GM12864 (cell line): ENCODE results near the gene GALNT16.

ENCODE experiments used
- DNase-seq: peaks from one replicate; pipeline ENCODE4 v3.0.0-alpha.2; 2011; ENCODE audit warnings: low read depth
- H3K4me3 ChIP-seq: 2 replicates; pipeline ENCODE4 v1.5.1; 2011; ENCODE audit warnings: mild to moderate bottlenecking, low read depth, low read length, control low read depth
- TF ChIP-seq, protein P1 (sequence below): IDR thresholded peaks from 2 replicates; pipeline ENCODE4 v1.5.1; 2011; ENCODE audit warnings: low read depth, mild to moderate bottlenecking, moderate library complexity, low read length, control low read depth, inconsistent platforms; ENCODE audit errors: missing control alignments

The GALNT16 gene

DNA sequence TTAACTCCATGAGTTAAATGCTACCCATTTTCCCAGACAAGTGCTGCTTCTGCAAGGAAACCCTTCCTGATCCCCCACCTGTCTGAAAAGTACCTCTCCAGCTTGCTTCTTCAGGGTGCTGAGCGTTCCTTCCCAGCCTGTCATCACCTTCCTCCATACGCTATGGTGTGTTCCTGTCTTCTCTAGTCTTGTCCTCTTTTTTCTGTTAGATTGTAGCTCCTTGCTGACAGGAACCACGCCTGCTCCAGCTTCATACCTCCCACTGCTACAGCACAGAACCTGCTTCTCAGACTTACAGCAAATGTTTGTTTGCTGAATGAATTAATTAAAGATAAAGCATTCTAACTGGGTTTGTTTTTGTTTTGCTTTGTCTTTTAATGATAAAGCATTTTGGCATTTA lies 99.0 kb downstream of the GALNT16 start:
- no peak for DNase-seq
- H3K4me3 ChIP-seq, result no peak overlapping the region
- TF ChIP-seq, protein P1, sequence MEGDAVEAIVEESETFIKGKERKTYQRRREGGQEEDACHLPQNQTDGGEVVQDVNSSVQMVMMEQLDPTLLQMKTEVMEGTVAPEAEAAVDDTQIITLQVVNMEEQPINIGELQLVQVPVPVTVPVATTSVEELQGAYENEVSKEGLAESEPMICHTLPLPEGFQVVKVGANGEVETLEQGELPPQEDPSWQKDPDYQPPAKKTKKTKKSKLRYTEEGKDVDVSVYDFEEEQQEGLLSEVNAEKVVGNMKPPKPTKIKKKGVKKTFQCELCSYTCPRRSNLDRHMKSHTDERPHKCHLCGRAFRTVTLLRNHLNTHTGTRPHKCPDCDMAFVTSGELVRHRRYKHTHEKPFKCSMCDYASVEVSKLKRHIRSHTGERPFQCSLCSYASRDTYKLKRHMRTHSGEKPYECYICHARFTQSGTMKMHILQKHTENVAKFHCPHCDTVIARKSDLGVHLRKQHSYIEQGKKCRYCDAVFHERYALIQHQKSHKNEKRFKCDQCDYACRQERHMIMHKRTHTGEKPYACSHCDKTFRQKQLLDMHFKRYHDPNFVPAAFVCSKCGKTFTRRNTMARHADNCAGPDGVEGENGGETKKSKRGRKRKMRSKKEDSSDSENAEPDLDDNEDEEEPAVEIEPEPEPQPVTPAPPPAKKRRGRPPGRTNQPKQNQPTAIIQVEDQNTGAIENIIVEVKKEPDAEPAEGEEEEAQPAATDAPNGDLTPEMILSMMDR, result no peak

DNA sequence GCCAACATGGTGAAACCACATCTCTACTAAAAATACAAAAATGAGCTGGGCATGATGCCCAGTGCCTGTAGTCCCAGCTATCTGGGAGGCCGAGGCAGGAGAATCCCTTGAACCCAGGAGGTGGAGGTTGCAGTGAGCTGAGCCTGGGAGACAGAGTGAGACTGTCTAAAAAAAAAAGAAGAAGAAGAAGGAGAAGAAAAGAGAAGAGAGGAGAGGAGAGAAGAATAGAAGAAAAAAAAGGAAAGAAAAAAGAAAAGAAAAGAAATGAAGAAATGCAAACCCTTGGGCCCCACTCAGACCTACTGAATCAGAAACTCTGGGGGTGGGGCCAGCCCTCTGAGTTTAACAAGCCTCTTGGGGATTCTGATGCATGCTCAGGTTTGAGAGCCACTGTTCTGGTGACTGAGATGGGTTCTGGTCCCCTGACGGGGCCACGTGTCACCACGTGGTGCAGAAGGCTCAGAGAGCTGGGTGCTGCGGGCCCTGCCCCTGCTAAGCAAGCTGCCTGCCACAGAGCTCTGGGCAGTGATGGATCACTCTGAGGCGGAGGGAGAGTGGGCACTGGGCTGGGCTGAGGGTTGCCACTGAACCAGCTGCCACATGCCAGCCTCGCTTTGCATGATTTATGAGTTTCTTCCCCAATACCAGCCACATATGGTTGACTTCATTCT lies 100.6 kb downstream of the GALNT16 start:
- no peak for DNase-seq
- H3K4me3 ChIP-seq, result no peak overlapping the region
- TF ChIP-seq, protein P1, result no peak

DNA sequence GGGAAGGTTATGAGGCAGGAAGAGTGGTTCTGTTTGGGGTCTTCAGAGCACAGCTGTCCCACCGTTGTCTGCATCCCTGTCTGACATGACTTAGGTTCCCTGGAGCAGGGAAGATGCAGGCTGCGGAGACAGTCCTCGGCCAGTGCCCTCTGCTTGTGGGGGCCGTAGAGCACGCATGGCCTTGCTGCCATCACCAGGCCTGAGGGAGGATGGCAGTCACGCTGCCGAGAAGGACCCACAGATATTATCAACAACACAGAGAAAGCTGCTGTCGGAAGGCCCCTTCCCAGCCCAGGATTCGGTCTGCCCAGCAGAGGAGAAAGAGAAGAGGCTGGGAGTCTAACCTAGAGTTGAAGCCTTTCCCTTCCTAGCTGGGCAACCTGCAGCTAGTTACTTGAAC lies 103.1 kb downstream of the GALNT16 start:
- DNase-seq, result no peak
- TF ChIP-seq, protein P1, result peak; percentile 39
- no peak overlapping the region for H3K4me3 ChIP-seq

DNA sequence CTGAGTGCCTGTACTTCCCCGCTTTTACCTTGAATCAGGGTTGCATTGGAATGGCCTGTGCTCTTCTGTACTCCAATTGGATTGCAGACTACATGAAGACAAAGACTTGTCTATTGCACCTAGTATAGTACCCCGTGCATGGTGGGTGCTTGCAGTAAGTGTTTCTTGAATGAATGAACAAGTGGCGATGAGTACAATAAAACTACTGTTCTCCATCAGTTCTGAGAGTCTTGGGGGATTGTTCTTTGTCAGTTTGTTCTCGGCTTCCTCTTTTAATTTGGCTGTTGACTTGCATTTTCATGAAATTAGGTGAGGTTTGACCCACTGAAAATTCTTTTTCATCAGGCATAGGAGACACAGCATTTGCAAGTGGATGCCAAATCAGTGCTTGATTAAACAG lies 104.0 kb downstream of the GALNT16 start:
- TF ChIP-seq, protein P1, result no peak
- DNase-seq, result no peak
- H3K4me3 ChIP-seq, result no peak overlapping the region

DNA sequence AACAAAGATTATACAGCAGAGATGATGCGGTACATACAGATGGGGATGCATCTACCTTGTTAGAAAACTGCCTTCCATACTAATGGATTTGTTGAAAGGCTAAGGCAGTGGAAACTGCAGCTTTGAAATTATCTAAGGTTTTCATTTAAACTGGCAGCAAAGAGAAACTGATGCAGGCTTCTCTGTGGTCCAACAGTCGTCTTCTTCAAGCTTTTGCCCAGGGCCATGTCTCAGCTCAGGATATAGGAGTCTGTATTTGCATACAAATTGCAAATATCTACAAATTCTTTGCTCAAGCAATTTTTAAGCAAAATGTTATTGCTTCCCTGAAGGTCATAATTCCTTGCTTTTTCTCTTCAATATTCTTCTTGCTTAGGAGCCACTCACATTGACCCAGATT lies 104.4 kb downstream of the GALNT16 start:
- H3K4me3 ChIP-seq, result no peak overlapping the region
- TF ChIP-seq, protein P1, result no peak
- DNase-seq, result no peak

DNA sequence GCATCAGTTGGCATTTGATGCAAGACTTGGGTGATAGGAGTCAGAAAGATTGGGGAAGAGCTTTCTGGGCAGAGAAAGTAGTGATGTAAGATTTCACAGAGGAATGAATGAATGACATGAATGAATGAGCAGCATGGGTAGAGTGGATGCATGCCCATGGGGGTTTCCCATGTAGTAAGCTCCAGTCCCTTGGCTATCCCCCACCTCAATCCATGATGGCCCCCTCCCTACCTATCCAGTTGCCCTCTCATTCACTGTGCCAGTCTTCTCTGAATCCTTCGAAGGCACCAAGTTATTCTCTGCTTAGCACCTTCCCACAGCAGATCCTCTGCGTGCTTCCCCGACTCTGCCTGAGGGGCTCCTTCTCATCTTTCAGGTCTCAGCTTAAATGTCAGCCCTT lies 106.1 kb downstream of the GALNT16 start:
- no peak for DNase-seq
- no peak overlapping the region for H3K4me3 ChIP-seq
- TF ChIP-seq, protein P1, result no peak

DNA sequence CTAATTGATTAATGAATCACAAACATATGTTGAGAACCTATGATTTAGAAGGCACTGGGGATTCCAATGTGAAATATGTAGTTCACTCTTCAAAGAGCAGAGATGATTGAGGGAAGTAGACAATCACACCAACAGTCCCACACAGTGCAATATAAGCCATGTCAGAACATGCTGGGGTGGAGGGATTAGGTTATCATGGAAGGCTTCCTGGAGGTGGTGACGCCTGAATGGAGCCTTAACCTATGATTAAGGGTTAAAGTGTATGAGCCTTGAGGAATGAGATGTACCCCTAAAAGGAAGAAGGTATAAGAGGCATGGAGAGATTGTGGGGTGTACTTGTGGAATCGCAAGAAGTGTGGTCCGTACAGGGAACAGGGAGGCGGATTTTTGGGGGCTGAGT lies 106.8 kb downstream of the GALNT16 start:
- no peak overlapping the region for H3K4me3 ChIP-seq
- DNase-seq, result no peak
- TF ChIP-seq, protein P1, result no peak
